ENCODE measurements around the gene ARHGEF2. TPM values are rescaled to one million over a fixed set of nuclear protein-coding genes. Genes with fewer than 3 reads are reported as not detected.

ARHGEF2 gene
- total and polyA plus RNA-seq, 5 donors from 2014 or later, result 16.1 to 108 (median 16.4) TPM

GRCh38 chr1:155979597-155980343 is 1.4 kb upstream of the ARHGEF2 start:
- H3K4me3 ChIP-seq (ENCODE audit: low read depth, low read length), result peak overlapping the region; percentile 89
- H3K27me3 ChIP-seq (ENCODE audit: control insufficient read depth, insufficient read depth, low read length), result no peaks in the 10 kb centered on the region
- H3K36me3 Mint-ChIP-seq, result peaks cover 15% of the 10 kb centered on the region
- no peaks in the 10 kb centered on the region for H3K27me3 Mint-ChIP-seq
- H3K27ac ChIP-seq (ENCODE audit: insufficient read depth, low read length, poor library complexity, severe bottlenecking), result peak overlapping the region; percentile 86
- H3K4me1 ChIP-seq (ENCODE audit: control insufficient read depth, insufficient read depth, low read length, poor library complexity, severe bottlenecking), result peaks cover 75% of the 10 kb centered on the region
- ATAC-seq (ENCODE audit: low read depth in 2 of 2) (no peak), DNase-seq (no peak)
- H3K9me3 ChIP-seq (ENCODE audit: control insufficient read depth in 2 of 2, low read length in 2 of 2), result no peaks in the 10 kb centered on the region
- H3K4me1 Mint-ChIP-seq, result peaks cover 6 to 75% (median 49%) of the 10 kb centered on the region in 4 donors
- H3K4me3 Mint-ChIP-seq, result peak overlapping the region; percentile 92 to 100 (median 99)
- peak overlapping the region; percentile 95 to 98 (median 95) for H3K27ac Mint-ChIP-seq
- peaks cover 0 to 1% (median 0%) of the 10 kb centered on the region in 7 donors for H3K9me3 Mint-ChIP-seq
- no peaks in the 10 kb centered on the region for H3K36me3 ChIP-seq (ENCODE audit: control insufficient read depth, insufficient read depth, low read length)

GRCh38 chr1:155978973-155979429 is 654 bp upstream of the ARHGEF2 start:
- Mint-ChIP-seq H3K27ac (peak overlapping the region; percentile 95 to 98 (median 95)), H3K36me3 (peaks cover 15% of the 10 kb centered on the region), H3K9me3 (peaks cover 0 to 1% (median 0%) of the 10 kb centered on the region in 7 donors), H3K4me1 (peaks cover 6 to 77% (median 53%) of the 10 kb centered on the region in 4 donors), H3K4me3 (peak overlapping the region; percentile 92 to 100 (median 99)), H3K27me3 (no peaks in the 10 kb centered on the region)
- peak overlapping the region; percentile 86 for H3K27ac ChIP-seq (ENCODE audit: insufficient read depth, low read length, poor library complexity, severe bottlenecking)
- peaks cover 2% of the 10 kb centered on the region for H3K36me3 ChIP-seq (ENCODE audit: control insufficient read depth, insufficient read depth, low read length)
- H3K4me3 ChIP-seq (ENCODE audit: low read depth, low read length), result peak overlapping the region; percentile 89
- no peaks in the 10 kb centered on the region for H3K27me3 ChIP-seq (ENCODE audit: control insufficient read depth, insufficient read depth, low read length)
- DNase-seq, result peak in 2 of 3 donors; percentile 20 to 56
- ATAC-seq (ENCODE audit: low read depth in 2 of 2), result no peak
- no peaks in the 10 kb centered on the region for H3K9me3 ChIP-seq (ENCODE audit: control insufficient read depth in 2 of 2, low read length in 2 of 2)
- peaks cover 81% of the 10 kb centered on the region for H3K4me1 ChIP-seq (ENCODE audit: control insufficient read depth, insufficient read depth, low read length, poor library complexity, severe bottlenecking)

- Histone ChIP-seq H3K4me3 (ENCODE audit: low read depth, low read length) (peak overlapping the region; percentile 92), H3K36me3 (ENCODE audit: control insufficient read depth, insufficient read depth, low read length) (peaks cover 6% of the 10 kb centered on the region), H3K27me3 (ENCODE audit: control insufficient read depth, insufficient read depth, low read length) (no peaks in the 10 kb centered on the region), H3K9me3 (ENCODE audit: control insufficient read depth in 2 of 2, low read length in 2 of 2) (no peaks in the 10 kb centered on the region), H3K4me1 (ENCODE audit: control insufficient read depth, insufficient read depth, low read length, poor library complexity, severe bottlenecking) (peaks cover 88% of the 10 kb centered on the region), H3K27ac (ENCODE audit: insufficient read depth, low read length, poor library complexity, severe bottlenecking) (peak overlapping the region; percentile 86)
- Mint-ChIP-seq H3K36me3 (peaks cover 20% of the 10 kb centered on the region), H3K27ac (peak overlapping the region; percentile 95 to 98 (median 95)), H3K4me3 (peak overlapping the region; percentile 92 to 100 (median 99)), H3K27me3 (no peaks in the 10 kb centered on the region), H3K9me3 (peaks cover 0 to 1% (median 0%) of the 10 kb centered on the region in 7 donors), H3K4me1 (peaks cover 6 to 77% (median 57%) of the 10 kb centered on the region in 4 donors)
- ATAC-seq (ENCODE audit: low read depth in 2 of 2) (peak; percentile 5 to 9), DNase-seq (peak in 2 of 3 donors; percentile 34 to 41)
Measured at GRCh38 chr1:155977690-155978324, 540 bp downstream of the ARHGEF2 start.

- Mint-ChIP-seq H3K36me3 (peaks cover 28% of the 10 kb centered on the region), H3K27me3 (no peaks in the 10 kb centered on the region), H3K4me1 (peaks cover 6 to 77% (median 62%) of the 10 kb centered on the region in 4 donors), H3K4me3 (peak overlapping the region; percentile 92 to 100 (median 99)), H3K9me3 (peaks cover 0 to 1% (median 0%) of the 10 kb centered on the region in 7 donors), H3K27ac (peak overlapping the region; percentile 94 to 95 (median 95))
- Histone ChIP-seq H3K4me1 (ENCODE audit: control insufficient read depth, insufficient read depth, low read length, poor library complexity, severe bottlenecking) (peaks cover 90% of the 10 kb centered on the region), H3K9me3 (ENCODE audit: control insufficient read depth in 2 of 2, low read length in 2 of 2) (no peaks in the 10 kb centered on the region), H3K27ac (ENCODE audit: insufficient read depth, low read length, poor library complexity, severe bottlenecking) (peak overlapping the region; percentile 86), H3K4me3 (ENCODE audit: low read depth, low read length) (peak overlapping the region; percentile 92), H3K36me3 (ENCODE audit: control insufficient read depth, insufficient read depth, low read length) (peaks cover 7% of the 10 kb centered on the region), H3K27me3 (ENCODE audit: control insufficient read depth, insufficient read depth, low read length) (no peaks in the 10 kb centered on the region)
- DNase-seq, result no peak
- ATAC-seq (ENCODE audit: low read depth in 2 of 2), result peak in 1 of 2 donors; percentile 13
Measured at GRCh38 chr1:155976913-155977689, 1.2 kb downstream of the ARHGEF2 start.

GRCh38 chr1:155976062-155976912 is 2.1 kb downstream of the ARHGEF2 start:
- no peaks in the 10 kb centered on the region for H3K27me3 ChIP-seq (ENCODE audit: control insufficient read depth, insufficient read depth, low read length)
- Mint-ChIP-seq H3K36me3 (peaks cover 28% of the 10 kb centered on the region), H3K9me3 (peaks cover 0 to 1% (median 0%) of the 10 kb centered on the region in 7 donors), H3K27me3 (no peaks in the 10 kb centered on the region), H3K4me3 (peak overlapping the region; percentile 92 to 100 (median 99)), H3K27ac (peak overlapping the region; percentile 94 to 95 (median 95)), H3K4me1 (peaks cover 5 to 77% (median 63%) of the 10 kb centered on the region in 4 donors)
- DNase-seq, result peak; percentile 48 to 61 (median 60)
- H3K27ac ChIP-seq (ENCODE audit: insufficient read depth, low read length, poor library complexity, severe bottlenecking), result peak overlapping the region; percentile 86
- no peaks in the 10 kb centered on the region for H3K9me3 ChIP-seq (ENCODE audit: control insufficient read depth in 2 of 2, low read length in 2 of 2)
- H3K4me3 ChIP-seq (ENCODE audit: low read depth, low read length), result peak overlapping the region; percentile 92
- H3K36me3 ChIP-seq (ENCODE audit: control insufficient read depth, insufficient read depth, low read length), result peaks cover 8% of the 10 kb centered on the region
- peak in 1 of 2 donors; percentile 5 for ATAC-seq (ENCODE audit: low read depth in 2 of 2)
- peaks cover 90% of the 10 kb centered on the region for H3K4me1 ChIP-seq (ENCODE audit: control insufficient read depth, insufficient read depth, low read length, poor library complexity, severe bottlenecking)

- H3K36me3 ChIP-seq (ENCODE audit: control insufficient read depth, insufficient read depth, low read length), result peaks cover 8% of the 10 kb centered on the region
- Mint-ChIP-seq H3K36me3 (peaks cover 30% of the 10 kb centered on the region), H3K9me3 (peaks cover 0 to 1% (median 0%) of the 10 kb centered on the region in 7 donors), H3K27me3 (no peaks in the 10 kb centered on the region), H3K4me3 (peak overlapping the region; percentile 92 to 100 (median 99)), H3K4me1 (peaks cover 0 to 77% (median 63%) of the 10 kb centered on the region in 4 donors), H3K27ac (peak overlapping the region; percentile 94 to 95 (median 95))
- ATAC-seq (ENCODE audit: low read depth in 2 of 2) (no peak), DNase-seq (no peak)
- peaks cover 90% of the 10 kb centered on the region for H3K4me1 ChIP-seq (ENCODE audit: control insufficient read depth, insufficient read depth, low read length, poor library complexity, severe bottlenecking)
- no peaks in the 10 kb centered on the region for H3K9me3 ChIP-seq (ENCODE audit: control insufficient read depth in 2 of 2, low read length in 2 of 2)
- no peaks in the 10 kb centered on the region for H3K27me3 ChIP-seq (ENCODE audit: control insufficient read depth, insufficient read depth, low read length)
- peak overlapping the region; percentile 86 for H3K27ac ChIP-seq (ENCODE audit: insufficient read depth, low read length, poor library complexity, severe bottlenecking)
- peak overlapping the region; percentile 92 for H3K4me3 ChIP-seq (ENCODE audit: low read depth, low read length)
Measured at GRCh38 chr1:155975375-155976061, 2.8 kb downstream of the ARHGEF2 start.

All from CD4-positive, CD25-positive, alpha-beta regulatory T cell (primary cell).